H1 (cell line): ENCODE data around the gene ACACB. TPM values are rescaled to one million over a fixed set of nuclear protein-coding genes. Genes with fewer than 3 reads are reported as not detected.

Source experiments
- CTCF ChIA-PET: fragments of 300-600 bp; sonication (Branson Sonifier 250); formaldehyde crosslinking; loops from one replicate; lab custom pipeline; 2021; ENCODE audit not compliant: partially characterized antibody; lab: Charles Lee
- POLR2A ChIA-PET: fragments of 300-600 bp; sonication (Branson Sonifier 250); formaldehyde crosslinking; loops from one replicate; lab custom pipeline; 2021; ENCODE audit warnings: inconsistent platforms; ENCODE audit not compliant: partially characterized antibody; lab: Charles Lee
- DNase-seq, 2 experiments: peaks; one replicate each; pipeline versions ENCODE4 v3.0.0 to v3.0.0-alpha.2; 2010 to 2022; ENCODE audit warnings: low spot score in 2 of 2, low read depth in 1 of 2, mixed read lengths in 1 of 2
- FAIRE-seq: peaks from 2 replicates; lab custom pipeline; 2011; peaks lifted over from hg19 to GRCh38; lab: Jason Lieb, UNC
- H2AFZ ChIP-seq: 2 replicates; pipeline ENCODE4 v1.8.1; 2012; ENCODE audit warnings: low read length, inconsistent platforms
- H2AK5ac ChIP-seq: 2 replicates; pipeline ENCODE4 v1.6.1; 2013; ENCODE audit warnings: low read depth, low read length
- H2BK120ac ChIP-seq: replicated peaks from 2 replicates; pipeline ENCODE3; 2013; ENCODE audit warnings: low read depth, low read length, inconsistent platforms
- H2BK12ac ChIP-seq: 2 replicates; pipeline ENCODE4 v1.6.1; 2013; ENCODE audit warnings: low read depth, low read length
- H2BK15ac ChIP-seq: 2 replicates; pipeline ENCODE4 v1.6.1; 2013; ENCODE audit warnings: low read length
- H2BK20ac ChIP-seq: 2 replicates; pipeline ENCODE4 v1.6.1; 2013; ENCODE audit warnings: low read length
- H2BK5ac ChIP-seq: 2 replicates; pipeline ENCODE4 v1.6.1; 2013; ENCODE audit warnings: low read depth, low read length
- H3K14ac ChIP-seq: 2 replicates; pipeline ENCODE4 v1.6.1; 2013; ENCODE audit warnings: inconsistent platforms; ENCODE audit not compliant: insufficient read length
- H3K18ac ChIP-seq: 2 replicates; pipeline ENCODE4 v1.6.1; 2013; ENCODE audit warnings: low read length; ENCODE audit errors: extremely low read depth
- H3K23ac ChIP-seq: 2 replicates; pipeline ENCODE4 v1.6.1; 2013; ENCODE audit warnings: inconsistent platforms; ENCODE audit not compliant: insufficient read length
- H3K23me2 ChIP-seq: 2 replicates; pipeline ENCODE4 v1.6.1; 2013; ENCODE audit warnings: low read depth, low read length
- H3K27ac ChIP-seq: 2 replicates; pipeline ENCODE4 v1.6.1; 2011; ENCODE audit warnings: low read depth, low read length, inconsistent platforms
- H3K27me3 ChIP-seq, 4 experiments: replicated peaks in 1 of 4; 1 replicate in 1 of 4; 2 replicates in 3 of 4; pipeline versions ENCODE4 v1.6.1 to v1.8.1; 2011 to 2013; ENCODE audit warnings: low read length in 3 of 4, mild to moderate bottlenecking in 3 of 4, inconsistent platforms in 2 of 4, mixed read lengths in 2 of 4, moderate library complexity in 1 of 4; ENCODE audit not compliant: control insufficient read depth in 3 of 4, insufficient read depth in 3 of 4; ENCODE audit errors: extremely low read depth in 1 of 4
- H3K36me3 ChIP-seq, 4 experiments: 2 replicates each; pipeline versions ENCODE4 v1.6.1 to v1.8.1; 2011 to 2013; ENCODE audit warnings: mild to moderate bottlenecking in 4 of 4, low read length in 3 of 4, moderate library complexity in 2 of 4, control low read depth in 1 of 4, inconsistent platforms in 1 of 4; ENCODE audit not compliant: insufficient read depth in 4 of 4, control insufficient read depth in 2 of 4
- H3K4ac ChIP-seq: replicated peaks from 2 replicates; pipeline ENCODE3; 2013; ENCODE audit warnings: low read length, low read depth, mixed read lengths, inconsistent platforms; ENCODE audit not compliant: insufficient read length
- H3K4me1 ChIP-seq, 4 experiments: replicated peaks in 1 of 4; 1 replicate in 1 of 4; 2 replicates in 3 of 4; pipeline versions ENCODE4 v1.6.1 to v1.8.1; 2011 to 2013; ENCODE audit warnings: low read length in 3 of 4, inconsistent platforms in 2 of 4, mixed read lengths in 1 of 4; ENCODE audit not compliant: insufficient read depth in 4 of 4, control insufficient read depth in 3 of 4
- H3K4me2 ChIP-seq, 2 experiments: 2 replicates each; pipeline versions ENCODE4 v1.6.1 to v1.8.1; 2011 to 2013; ENCODE audit warnings: low read depth in 2 of 2, low read length in 2 of 2, control low read depth in 1 of 2, inconsistent platforms in 1 of 2, mild to moderate bottlenecking in 1 of 2; ENCODE audit not compliant: insufficient read depth in 1 of 2
- H3K4me3 ChIP-seq, 4 experiments: fragments of 200-600, 300-600 bp in 1 of 4; sonication (generic), shearing (Covaris generic), sonication (Bioruptor Twin) in 1 of 4; 2 replicates each; pipeline versions ENCODE4 v1.5.1 to v1.8.1; 2011 to 2016; ENCODE audit warnings: low read length in 4 of 4, low read depth in 3 of 4, control low read depth in 2 of 4, inconsistent platforms in 2 of 4, mild to moderate bottlenecking in 2 of 4, mixed read lengths in 1 of 4, moderate library complexity in 1 of 4; ENCODE audit not compliant: insufficient read depth in 2 of 4; ENCODE audit errors: extremely low read depth in 1 of 4
- H3K56ac ChIP-seq: replicated peaks from 2 replicates; pipeline ENCODE3; 2013; ENCODE audit warnings: low read depth, mild to moderate bottlenecking, mixed read lengths, low read length, inconsistent platforms; ENCODE audit not compliant: insufficient read length
- H3K79me1 ChIP-seq: 2 replicates; pipeline ENCODE4 v1.6.1; 2013; ENCODE audit warnings: low read depth, low read length, control low read depth
- H3K79me2 ChIP-seq, 2 experiments: 2 replicates each; pipeline versions ENCODE4 v1.6.1 to v1.8.1; 2012 to 2013; ENCODE audit warnings: low read length in 2 of 2, mild to moderate bottlenecking in 2 of 2, inconsistent platforms in 1 of 2; ENCODE audit not compliant: insufficient read depth in 2 of 2, control insufficient read depth in 1 of 2
- H3K9ac ChIP-seq, 4 experiments: replicated peaks in 1 of 4; 1 replicate in 1 of 4; 2 replicates in 3 of 4; pipeline versions ENCODE4 v1.6.1 to v1.8.1; 2011 to 2013; ENCODE audit warnings: low read depth in 3 of 4, low read length in 3 of 4, control low read depth in 2 of 4, mild to moderate bottlenecking in 2 of 4, moderate library complexity in 2 of 4, inconsistent platforms in 1 of 4; ENCODE audit errors: extremely low read depth in 1 of 4
- H3K9me3 ChIP-seq, 2 experiments: 2 replicates each; pipeline versions ENCODE4 v1.6.1 to v1.8.1; 2012 to 2013; ENCODE audit warnings: mild to moderate bottlenecking in 2 of 2, moderate library complexity in 2 of 2, control low read depth in 1 of 2, inconsistent platforms in 1 of 2, low read depth in 1 of 2, low read length in 1 of 2, mixed read lengths in 1 of 2; ENCODE audit not compliant: insufficient read depth in 2 of 2
- H4K20me1 ChIP-seq, 2 experiments: replicated peaks in 1 of 2; 2 replicates each; pipeline versions ENCODE3 to v1.8.1; 2011 to 2013; ENCODE audit warnings: inconsistent platforms in 2 of 2, low read length in 2 of 2, mild to moderate bottlenecking in 1 of 2; ENCODE audit not compliant: insufficient read depth in 2 of 2, control insufficient read depth in 1 of 2
- H4K5ac ChIP-seq: 2 replicates; pipeline ENCODE4 v1.6.1; 2013; ENCODE audit warnings: low read length, low read depth, mixed read lengths, inconsistent platforms; ENCODE audit not compliant: insufficient read length
- H4K8ac ChIP-seq: 2 replicates; pipeline ENCODE4 v1.8.0; 2013; ENCODE audit warnings: mild to moderate bottlenecking, moderate library complexity, low read length, inconsistent platforms; ENCODE audit not compliant: insufficient read depth; ENCODE audit errors: extremely low read depth
- H4K91ac ChIP-seq: replicated peaks from 2 replicates; pipeline ENCODE3; 2013; ENCODE audit warnings: low read length, mixed read lengths, inconsistent platforms; ENCODE audit not compliant: insufficient read length
- BRCA1 ChIP-seq: IDR thresholded peaks from 2 replicates; pipeline ENCODE4 v1.6.1; 2012; ENCODE audit warnings: low read depth, low read length, improper control_type of control experiment
- CBX5 ChIP-seq: fragments of 300-800, 300-1000 bp; sonication (generic); IDR thresholded peaks from 2 replicates; pipeline ENCODE4 v1.7.1; 2016; ENCODE audit warnings: antibody characterized with exemption, low read length, low read depth
- FOSL1 ChIP-seq: IDR thresholded peaks from 2 replicates; pipeline ENCODE4 v1.6.1; 2011; ENCODE audit warnings: mild to moderate bottlenecking, low read depth, low read length, moderate library complexity; ENCODE audit not compliant: insufficient read depth
- SIN3A ChIP-seq, 2 experiments: IDR thresholded peaks in 1 of 2; conservative IDR thresholded peaks in 1 of 2; 2 replicates each; pipeline ENCODE4 v1.6.1; 2011 to 2012; ENCODE audit warnings: low read length in 2 of 2, improper control_type of control experiment in 1 of 2, low read depth in 1 of 2, mild to moderate bottlenecking in 1 of 2
- SUZ12 ChIP-seq: fragments of 200-600 bp; sonication (generic); IDR thresholded peaks from 2 replicates; pipeline ENCODE4 v1.6.1; 2012; ENCODE audit warnings: mild to moderate bottlenecking, inconsistent platforms, low read length, moderate library complexity, mixed read lengths
- WGBS, 2 experiments: shearing (Covaris generic) in 1 of 2; methylation state at CpG; one replicate each; pipeline versions ENCODE4 v1.1.6 to v1.1.7; 2013 to 2015; ENCODE audit warnings: low lambda C conversion rate in 2 of 2, mixed read lengths in 2 of 2, inconsistent platforms in 1 of 2, low coverage in 1 of 2, missing lambda C conversion rate in 1 of 2; ENCODE audit not compliant: insufficient replicate concordance in 2 of 2, insufficient coverage in 1 of 2, insufficient read length in 1 of 2; ENCODE audit errors: extremely low coverage in 1 of 2, missing lambda C conversion rate in 1 of 2; 5-methylcytosine and 5-hydroxymethylcytosine counted together
- polyA plus RNA-seq, 7 experiments: library from polyadenylated mRNA; depleted of rRNA in 3 of 7; stranded (reverse) in 5 of 7; unstranded in 2 of 7; fragments of >200 nt in 5 of 7; fragments of 200-250 nt in 2 of 7; gene quantifications; 1 replicate in 5 of 7; 2 replicates in 1 of 7; 4 replicates in 1 of 7; pipeline versions ENCODE4 v1.2.1 to v1.2.3, GENCODE V29; 2011 to 2013; ENCODE audit warnings: missing spikeins in 2 of 7, mixed read lengths in 2 of 7
- total RNA-seq: library from RNA; stranded (reverse); fragmentation: NEBNext Ultra II Directional; extraction: Animal tissue kit (Norgen Biotek cat#: 25700); gene quantifications from 2 replicates; pipeline ENCODE4 v1.2.1, GENCODE V29; 2021
- TF ChIP-seq, protein P1 (sequence below): IDR thresholded peaks from 2 replicates; pipeline ENCODE4 v1.6.1; 2012; ENCODE audit warnings: low read length, inconsistent platforms

Gene ACACB
- total and polyA plus RNA-seq, 2 of the 8 experiments (the other 6 are each of a cell fraction or from before 2014, with no cell fraction given) = 5.8 to 15.3 TPM

DNA sequence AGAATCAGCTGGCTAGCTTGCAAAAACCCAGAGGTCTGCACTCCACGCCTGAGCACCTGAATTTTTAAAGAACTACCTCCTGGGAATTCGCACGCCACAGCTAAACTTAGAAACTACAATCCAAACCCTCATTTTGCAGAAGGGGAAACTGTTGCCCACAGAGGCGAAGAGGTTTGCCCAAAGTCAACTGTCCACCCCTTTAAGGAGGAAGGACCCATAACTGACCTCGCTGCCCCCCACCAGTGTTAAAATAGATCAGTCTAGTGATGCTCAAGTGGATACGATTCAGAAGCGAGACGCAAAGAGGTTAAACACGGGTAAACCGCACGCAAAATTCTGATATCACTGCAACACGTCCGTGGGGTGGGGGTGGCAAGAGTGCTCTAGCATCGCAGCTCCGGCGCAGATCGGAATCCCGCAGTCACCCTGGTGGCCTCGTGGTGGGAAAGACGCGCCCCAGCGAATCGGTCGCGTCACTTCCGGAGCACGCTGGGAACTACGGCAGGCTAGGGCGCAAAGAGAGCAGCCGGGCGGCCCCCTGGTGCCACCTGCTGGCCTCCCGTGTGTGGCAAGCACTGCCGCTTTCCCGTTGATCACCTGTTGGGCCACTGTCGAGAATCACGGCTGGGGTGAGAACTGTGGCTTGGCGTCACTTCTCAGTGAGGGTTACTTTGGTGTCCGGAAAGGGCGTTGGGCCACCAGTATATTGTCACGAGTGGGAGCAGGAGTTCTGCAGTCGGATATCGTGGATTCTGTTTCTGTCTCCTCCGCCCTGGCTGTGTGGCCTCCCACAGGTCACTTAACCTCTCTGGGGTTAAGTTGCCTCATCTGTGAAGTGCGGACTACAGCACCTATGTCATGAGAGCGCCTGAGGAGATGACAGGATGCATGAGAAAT is 23.1 kb upstream of the ACACB start, which contains the start of gene ALKBH2:
TSS of gene ALKBH2 (minus strand) at position 451 of the 897 bp plus-strand sequence. CDS start 686 bp downstream, outside the sequence.
- H3K18ac ChIP-seq = no peak within 1 kb of the TSS
- peak within 1 kb of the TSS; percentile 38 for H3K4ac ChIP-seq
- H4K91ac ChIP-seq = no peak within 1 kb of the TSS
- no peak within 1 kb of the TSS for H2BK5ac ChIP-seq
- no peak within 1 kb of the TSS for H3K14ac ChIP-seq
- no peak within 1 kb of the TSS for H2AK5ac ChIP-seq
- H3K9ac ChIP-seq = peak within 1 kb of the TSS in 1 of 4 experiments; percentile 30; a peak in 1 of 7 replicates
- peak within 1 kb of the TSS; percentile 28 for H4K5ac ChIP-seq
- H4K20me1 ChIP-seq = no peaks in the 10 kb centered on the region
- H2BK12ac ChIP-seq = 0 out of 2 replicates have a peak within 1 kb of the TSS, but pooled peaks have one; percentile 68
- no peak within 1 kb of the TSS for H2BK15ac ChIP-seq
- H4K8ac ChIP-seq = peak within 1 kb of the TSS; percentile 90; the same call in 1 of the 2 replicates
- no peak within 1 kb of the TSS for H3K23ac ChIP-seq
- peaks cover 0 to 8% (median 5%) of the 10 kb centered on the region in 4 experiments; a peak in 5 of 7 replicates for H3K27me3 ChIP-seq
- H3K23me2 ChIP-seq = peaks cover 3% of the 10 kb centered on the region; the same call in 1 of the 2 replicates
- H3K9me3 ChIP-seq = no peaks in the 10 kb centered on the region
- no peak within 1 kb of the TSS for H3K56ac ChIP-seq
- peaks cover 0 to 4% of the 10 kb centered on the region in 2 experiments; a peak in 1 of 4 replicates for H3K79me2 ChIP-seq
- peak within 1 kb of the TSS; percentile 71; the same call in 1 of the 2 replicates for H2AFZ ChIP-seq
- peak within 1 kb of the TSS; percentile 1 to 57 (median 16); a peak in 6 of 8 replicates for H3K4me3 ChIP-seq
- FAIRE-seq (peak; percentile 50), DNase-seq (peak; percentile 70 to 94)
- no peaks in the 10 kb centered on the region; the same call in 1 of the 2 replicates for H3K79me1 ChIP-seq
- 20% methylated on average over 44 of the region's 45 CpGs; no CpG with 5 or more reads in 1 of the 2 experiments for WGBS, 2 experiments
- no peak within 1 kb of the TSS for H2BK120ac ChIP-seq
- H3K36me3 ChIP-seq = peaks cover 0 to 5% (median 3%) of the 10 kb centered on the region in 4 experiments; a peak in 4 of 8 replicates
- ChIA-PET POLR2A (interaction anchor here (0.6 to 2.5 kb wide), 6 partner anchors 11 to 291 kb away, joined by 4 to 8 read pairs (median 5); no protein-coding TSS in a partner anchor), CTCF (interaction anchor here (0.6 to 4.3 kb wide), 20 partner anchors 10 to 454 kb away, joined by 3 to 18 read pairs (median 4); partner anchors contain the start of gene ACACB)
- no peak within 1 kb of the TSS for H3K27ac ChIP-seq
- H2BK20ac ChIP-seq = 0 out of 2 replicates have a peak within 1 kb of the TSS, but pooled peaks have one; percentile 2
- peaks cover 0 to 7% (median 2%) of the 10 kb centered on the region in 4 experiments; a peak in 3 of 7 replicates for H3K4me1 ChIP-seq
- H3K4me2 ChIP-seq = peak within 1 kb of the TSS; percentile 13 to 64
- TF ChIP-seq BRCA1 (peak; percentile 83), CBX5 (no peak), FOSL1 (0 out of 2 replicates have a peak, but pooled peaks have one; percentile 3), SIN3A (conservative IDR thresholded peaks at IDR 0.05 in 1 of 2, IDR thresholded peaks at IDR 0.05 in 1 of 2; ENCODE audit: low read depth in 1 of 2, low read length in 2 of 2) (peak; percentile 29 to 80; a peak in 2 of 4 replicates), SUZ12 (no peak)
- TF ChIP-seq, protein P1, sequence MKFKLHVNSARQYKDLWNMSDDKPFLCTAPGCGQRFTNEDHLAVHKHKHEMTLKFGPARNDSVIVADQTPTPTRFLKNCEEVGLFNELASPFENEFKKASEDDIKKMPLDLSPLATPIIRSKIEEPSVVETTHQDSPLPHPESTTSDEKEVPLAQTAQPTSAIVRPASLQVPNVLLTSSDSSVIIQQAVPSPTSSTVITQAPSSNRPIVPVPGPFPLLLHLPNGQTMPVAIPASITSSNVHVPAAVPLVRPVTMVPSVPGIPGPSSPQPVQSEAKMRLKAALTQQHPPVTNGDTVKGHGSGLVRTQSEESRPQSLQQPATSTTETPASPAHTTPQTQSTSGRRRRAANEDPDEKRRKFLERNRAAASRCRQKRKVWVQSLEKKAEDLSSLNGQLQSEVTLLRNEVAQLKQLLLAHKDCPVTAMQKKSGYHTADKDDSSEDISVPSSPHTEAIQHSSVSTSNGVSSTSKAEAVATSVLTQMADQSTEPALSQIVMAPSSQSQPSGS = no peak; the same call in 1 of the 2 replicates
